Activated CD8-positive, alpha-beta memory T cell treated with anti-CD3 and anti-CD28 coated beads, Interleukin-2, amount 10 ng/mL, durations not matched to agents 7 days and 5 days (primary cell): ENCODE measurements around the gene AR. TPM values are rescaled to one million over a fixed set of nuclear protein-coding genes. Genes with fewer than 3 reads are reported as not detected.

Experiments used
- ATAC-seq: fragments of 150-1000 bp; cut with Tn5 transposase; one replicate; pipeline ENCODE4 v1.10.0; 2021; ENCODE audit warnings: moderate library complexity
- CTCF ChIA-PET: fragments of 350-600 bp; sonication (Branson Sonifier 250); formaldehyde crosslinking; loops from one replicate; lab custom pipeline; 2021; ENCODE audit warnings: antibody characterized with exemption; lab: Charles Lee
- DNase-seq: peaks from one replicate; pipeline ENCODE4 v3.0.0-alpha.2; 2020
- H3K27ac Mint-ChIP-seq: one replicate; pipeline ENCODE4 v1.8.0; 2021; ENCODE audit warnings: mild to moderate bottlenecking, mixed read lengths
- H3K27me3 Mint-ChIP-seq: one replicate; pipeline ENCODE4 v1.8.0; 2021; ENCODE audit warnings: mixed read lengths
- H3K36me3 Mint-ChIP-seq: one replicate; pipeline ENCODE4 v1.8.0; 2021; ENCODE audit warnings: mild to moderate bottlenecking, mixed read lengths
- H3K4me1 Mint-ChIP-seq: one replicate; pipeline ENCODE4 v1.8.0; 2021; ENCODE audit warnings: mixed read lengths
- H3K4me3 Mint-ChIP-seq: one replicate; pipeline ENCODE4 v1.8.0; 2021; ENCODE audit warnings: mild to moderate bottlenecking, moderate library complexity, mixed read lengths
- H3K9me3 Mint-ChIP-seq: one replicate; pipeline ENCODE4 v1.8.0; 2022; ENCODE audit warnings: low read depth, mixed read lengths
- total RNA-seq, 2 experiments: library from RNA; stranded (reverse); gene quantifications; one replicate each; pipeline ENCODE4 v1.2.3, GENCODE V29; 2021

The AR gene
- total RNA-seq, 2 experiments from 2014 or later: 0.06 TPM; not detected in 1

- no peak overlapping the region for H3K4me3 Mint-ChIP-seq
- CTCF ChIA-PET: interaction anchor here (0.6 kb wide), 1 partner anchor 1002 kb away, joined by 4 read pairs; no protein-coding TSS in a partner anchor
- H3K36me3 Mint-ChIP-seq: no peaks in the 10 kb centered on the region
- H3K9me3 Mint-ChIP-seq: no peaks in the 10 kb centered on the region
- no peaks in the 10 kb centered on the region for H3K4me1 Mint-ChIP-seq
- no peak overlapping the region for H3K27ac Mint-ChIP-seq
- DNase-seq (no peak), ATAC-seq (no peak)
- peaks cover 26% of the 10 kb centered on the region for H3K27me3 Mint-ChIP-seq
Measured at GRCh38 chrX:67545893-67546495, 2.2 kb downstream of the AR start.

DNA sequence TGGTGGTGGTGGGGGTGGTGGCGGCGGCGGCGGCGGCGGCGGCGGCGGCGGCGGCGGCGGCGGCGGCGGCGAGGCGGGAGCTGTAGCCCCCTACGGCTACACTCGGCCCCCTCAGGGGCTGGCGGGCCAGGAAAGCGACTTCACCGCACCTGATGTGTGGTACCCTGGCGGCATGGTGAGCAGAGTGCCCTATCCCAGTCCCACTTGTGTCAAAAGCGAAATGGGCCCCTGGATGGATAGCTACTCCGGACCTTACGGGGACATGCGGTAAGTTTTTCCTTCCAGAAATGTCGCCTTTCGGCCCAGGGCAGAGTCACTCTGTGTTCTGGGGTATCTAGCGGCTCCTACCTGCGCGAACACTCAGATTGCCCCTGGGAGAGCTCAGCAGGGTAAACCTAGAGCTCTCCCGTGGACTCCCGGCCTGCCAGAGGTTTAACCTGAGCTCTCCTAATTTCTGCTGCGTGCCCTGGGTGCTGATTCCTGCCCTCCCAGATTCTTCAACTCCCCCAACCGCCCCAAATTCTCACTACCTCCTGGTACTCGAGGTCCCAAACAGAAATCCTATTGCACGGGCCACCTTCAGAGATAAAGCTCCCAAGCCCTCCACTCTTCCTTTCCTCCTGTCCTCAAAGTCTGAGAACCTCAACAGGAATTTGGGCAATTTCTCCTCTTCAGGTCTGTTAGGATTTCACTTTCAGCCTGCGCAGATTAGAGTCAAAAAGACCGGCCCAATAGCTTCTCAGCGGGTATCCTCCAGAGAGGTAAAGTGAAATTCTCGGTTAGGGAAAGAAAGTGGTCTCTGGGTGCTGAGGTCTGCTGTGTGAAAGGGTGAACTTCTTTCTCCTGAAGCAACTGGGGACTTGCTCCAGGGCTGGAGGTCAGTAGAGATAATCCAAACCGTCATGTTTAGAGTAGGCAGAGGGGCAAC, 2.9 kb downstream of the AR start:
- CTCF ChIA-PET: interaction anchor here (0.6 kb wide), 1 partner anchor 1001 kb away, joined by 4 read pairs; no protein-coding TSS in a partner anchor
- Mint-ChIP-seq H3K4me1 (no peaks in the 10 kb centered on the region), H3K27me3 (peaks cover 26% of the 10 kb centered on the region), H3K4me3 (no peak overlapping the region), H3K27ac (no peak overlapping the region), H3K36me3 (no peaks in the 10 kb centered on the region), H3K9me3 (no peaks in the 10 kb centered on the region)
- ATAC-seq (no peak), DNase-seq (no peak)

GRCh38 chrX:67555578-67556203, 11.9 kb downstream of the AR start:
- H3K27ac Mint-ChIP-seq: no peak overlapping the region
- no peaks in the 10 kb centered on the region for H3K27me3 Mint-ChIP-seq
- ATAC-seq (no peak), DNase-seq (no peak)
- H3K36me3 Mint-ChIP-seq: no peaks in the 10 kb centered on the region
- H3K9me3 Mint-ChIP-seq: no peaks in the 10 kb centered on the region
- CTCF ChIA-PET: no interaction called here
- H3K4me1 Mint-ChIP-seq: no peaks in the 10 kb centered on the region
- H3K4me3 Mint-ChIP-seq: no peak overlapping the region

DNA sequence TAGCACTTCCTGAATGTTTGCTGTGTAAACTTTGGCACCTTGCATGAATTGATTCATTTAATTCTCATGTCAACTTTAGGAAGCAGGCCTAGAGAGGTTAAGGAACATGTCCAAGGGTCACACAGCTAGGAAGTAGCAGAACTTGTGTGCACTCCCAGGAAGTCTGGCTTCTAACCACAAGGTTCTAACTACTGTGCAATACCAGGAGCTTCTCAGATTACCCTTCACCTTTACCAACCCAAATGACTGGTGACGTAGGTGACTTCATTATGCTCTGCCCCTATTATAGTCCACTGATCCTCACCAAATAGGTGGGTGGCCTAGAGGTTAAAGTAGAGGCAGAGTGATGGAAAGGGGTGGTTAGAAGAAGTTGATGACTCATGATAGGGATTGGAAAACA, 14.4 kb downstream of the AR start:
- no peak for DNase-seq
- Mint-ChIP-seq H3K4me3 (no peak overlapping the region), H3K9me3 (peaks cover 2% of the 10 kb centered on the region), H3K27me3 (no peaks in the 10 kb centered on the region), H3K4me1 (no peaks in the 10 kb centered on the region), H3K36me3 (no peaks in the 10 kb centered on the region), H3K27ac (no peak overlapping the region)
- ATAC-seq: no peak
- CTCF ChIA-PET: no interaction called here

DNA sequence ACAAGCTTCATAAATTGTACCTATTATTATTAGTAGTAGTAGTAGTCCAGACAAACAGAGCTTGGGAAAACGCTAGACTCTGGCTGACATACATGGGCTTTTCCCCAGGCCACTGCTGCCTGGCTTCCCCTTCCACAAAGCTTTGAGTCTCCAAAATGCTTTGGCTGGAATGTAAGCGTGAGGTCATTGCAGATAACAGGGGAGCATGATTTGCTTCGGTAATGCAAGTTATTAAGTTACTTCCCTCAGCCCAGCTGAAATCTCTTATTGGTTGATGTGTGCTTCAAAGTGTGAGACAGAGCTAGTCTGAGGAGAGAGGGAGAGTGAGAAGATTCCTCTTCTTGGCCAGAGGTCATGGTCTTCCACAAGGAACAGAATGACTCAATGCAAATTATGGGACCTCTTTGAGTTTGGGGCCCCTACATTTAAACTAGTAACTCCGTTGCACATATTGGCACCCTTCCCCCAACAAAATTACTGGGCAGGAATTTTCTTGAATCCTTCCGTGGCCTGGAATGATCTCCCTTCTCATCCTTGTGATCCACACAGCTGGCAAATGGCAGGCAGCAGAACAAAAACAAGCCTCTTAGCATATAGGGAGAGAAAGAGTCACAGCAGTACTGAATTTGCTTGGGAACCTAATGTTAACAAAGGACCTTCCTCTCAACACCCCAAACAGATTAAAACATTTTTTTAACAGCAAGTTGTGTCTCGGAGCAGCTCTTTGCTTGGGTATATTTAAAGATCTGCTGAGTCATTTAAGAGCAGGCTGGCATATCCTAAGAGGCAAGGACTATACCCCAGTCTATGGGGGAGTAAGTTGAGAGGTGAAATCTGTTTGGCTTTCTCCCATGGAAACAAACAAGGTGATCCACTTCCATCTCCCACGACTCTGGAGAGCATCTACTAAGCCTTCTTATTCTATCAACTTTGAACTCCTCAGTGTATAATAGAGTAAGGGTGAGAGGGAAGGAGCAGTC, 19.9 kb downstream of the AR start:
- ATAC-seq (no peak), DNase-seq (no peak)
- Mint-ChIP-seq H3K36me3 (no peaks in the 10 kb centered on the region), H3K4me3 (no peak overlapping the region), H3K27ac (no peak overlapping the region), H3K4me1 (no peaks in the 10 kb centered on the region), H3K27me3 (no peaks in the 10 kb centered on the region), H3K9me3 (peaks cover 2% of the 10 kb centered on the region)
- CTCF ChIA-PET: no interaction called here

- ATAC-seq: no peak
- CTCF ChIA-PET: no interaction called here
Measured at GRCh38 chrX:67564475-67564874, 20.7 kb downstream of the AR start.

GRCh38 chrX:67568769-67569168, 24.9 kb downstream of the AR start:
- Mint-ChIP-seq H3K9me3 (no peaks in the 10 kb centered on the region), H3K27ac (no peak overlapping the region), H3K36me3 (no peaks in the 10 kb centered on the region), H3K4me1 (no peaks in the 10 kb centered on the region), H3K27me3 (no peaks in the 10 kb centered on the region), H3K4me3 (no peak overlapping the region)
- DNase-seq: no peak
- CTCF ChIA-PET: no interaction called here
- no peak for ATAC-seq

More at GRCh38 chrX:67564475-67564874, 20.7 kb downstream of the AR start:
- Mint-ChIP-seq H3K4me1 (no peaks in the 10 kb centered on the region), H3K4me3 (no peak overlapping the region), H3K27ac (no peak overlapping the region), H3K27me3 (no peaks in the 10 kb centered on the region), H3K9me3 (peaks cover 2% of the 10 kb centered on the region), H3K36me3 (no peaks in the 10 kb centered on the region)
- no peak for DNase-seq

DNA sequence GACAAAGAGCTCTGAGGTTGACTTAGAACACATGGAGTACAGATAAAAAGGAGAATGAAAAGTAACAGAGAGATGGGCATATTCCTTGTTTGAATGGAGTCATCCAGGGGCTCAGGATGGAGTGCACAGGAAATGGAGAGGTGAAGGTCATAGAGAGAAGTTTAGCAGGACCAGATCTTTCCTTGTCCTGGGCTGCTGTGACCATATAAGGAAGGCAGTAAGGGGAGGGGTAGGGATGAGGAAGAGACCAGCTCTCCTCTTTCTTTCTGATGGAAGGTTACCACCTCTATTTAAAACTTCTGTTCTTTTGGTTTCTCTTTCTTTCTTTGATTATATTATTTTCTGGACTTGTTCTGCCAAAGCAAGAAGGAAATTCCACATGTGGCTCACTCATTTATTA, 27.0 kb downstream of the AR start:
- ATAC-seq: no peak
- Mint-ChIP-seq H3K36me3 (no peaks in the 10 kb centered on the region), H3K27ac (no peak overlapping the region), H3K4me3 (no peak overlapping the region), H3K4me1 (no peaks in the 10 kb centered on the region), H3K9me3 (no peaks in the 10 kb centered on the region), H3K27me3 (no peaks in the 10 kb centered on the region)
- CTCF ChIA-PET: no interaction called here
- no peak for DNase-seq

DNA sequence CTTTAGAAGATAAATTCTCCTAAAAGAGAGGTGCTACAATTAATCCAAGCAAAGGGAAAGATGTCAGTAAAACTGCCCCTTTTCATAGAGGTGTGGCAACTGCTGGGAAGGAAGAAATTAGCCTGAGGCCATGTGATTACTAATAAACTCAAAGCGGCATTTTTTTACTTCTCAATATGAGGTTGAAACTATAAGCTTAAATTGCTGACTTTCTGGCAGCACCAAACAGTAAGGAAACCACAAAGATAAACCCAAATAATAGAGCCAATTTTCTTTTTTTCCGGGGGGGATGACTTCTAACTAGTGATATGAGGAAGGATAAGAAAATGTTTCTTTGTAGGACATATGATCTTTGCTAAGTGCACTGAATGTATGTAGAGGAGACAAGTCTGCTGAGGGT, 30.9 kb downstream of the AR start:
- Mint-ChIP-seq H3K36me3 (no peaks in the 10 kb centered on the region), H3K27me3 (no peaks in the 10 kb centered on the region), H3K9me3 (no peaks in the 10 kb centered on the region), H3K4me1 (no peaks in the 10 kb centered on the region), H3K4me3 (no peak overlapping the region), H3K27ac (no peak overlapping the region)
- CTCF ChIA-PET: no interaction called here
- DNase-seq (no peak), ATAC-seq (no peak)

DNA sequence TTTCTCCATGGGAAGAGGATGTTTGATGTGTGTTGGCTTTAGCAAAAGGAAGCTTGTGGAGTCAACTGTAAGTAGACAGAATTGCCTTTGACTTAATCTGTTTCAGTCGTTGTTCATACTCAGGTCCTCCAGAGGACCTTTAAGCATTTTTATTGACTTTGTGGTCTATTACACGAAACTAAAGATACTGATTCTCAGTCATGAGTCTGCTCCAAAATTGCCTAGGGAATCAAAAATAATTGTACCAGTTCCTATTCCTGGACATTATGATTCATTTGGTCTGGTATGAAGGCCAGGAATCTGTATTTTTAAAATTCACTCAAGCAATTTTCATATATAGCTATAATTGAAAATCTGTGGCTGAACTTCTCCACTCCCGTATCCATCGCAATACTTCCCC, 38.6 kb downstream of the AR start:
- H3K4me3 Mint-ChIP-seq: no peak overlapping the region
- ATAC-seq: no peak
- no peak for DNase-seq
- H3K4me1 Mint-ChIP-seq: no peaks in the 10 kb centered on the region
- no peaks in the 10 kb centered on the region for H3K9me3 Mint-ChIP-seq
- no peaks in the 10 kb centered on the region for H3K36me3 Mint-ChIP-seq
- CTCF ChIA-PET: no interaction called here
- no peaks in the 10 kb centered on the region for H3K27me3 Mint-ChIP-seq
- no peak overlapping the region for H3K27ac Mint-ChIP-seq

GRCh38 chrX:67583171-67583570, 39.4 kb downstream of the AR start:
- Mint-ChIP-seq H3K36me3 (no peaks in the 10 kb centered on the region), H3K4me3 (no peak overlapping the region), H3K27me3 (no peaks in the 10 kb centered on the region), H3K9me3 (no peaks in the 10 kb centered on the region), H3K27ac (no peak overlapping the region), H3K4me1 (no peaks in the 10 kb centered on the region)
- CTCF ChIA-PET: no interaction called here
- DNase-seq (no peak), ATAC-seq (no peak)

DNA sequence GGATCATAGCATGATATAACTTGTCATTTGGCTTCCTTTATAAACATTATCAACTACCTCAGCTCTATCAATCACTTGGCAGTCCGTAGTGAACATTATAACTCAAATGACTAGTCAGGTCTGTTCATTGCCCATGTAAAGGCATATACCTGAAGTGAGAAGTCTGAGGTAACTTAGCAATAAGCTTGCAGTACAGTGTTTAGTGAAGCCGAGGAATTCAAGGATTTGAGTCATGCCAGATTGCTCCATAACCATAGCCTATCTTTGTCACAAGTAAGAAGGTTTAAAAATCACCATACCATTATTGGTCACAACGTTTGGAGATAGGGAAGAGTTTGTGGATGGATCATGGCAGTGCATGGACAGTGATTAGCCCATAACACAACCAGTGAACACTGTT, 41.6 kb downstream of the AR start:
- Mint-ChIP-seq H3K27ac (no peak overlapping the region), H3K36me3 (no peaks in the 10 kb centered on the region), H3K4me3 (no peak overlapping the region), H3K9me3 (no peaks in the 10 kb centered on the region), H3K27me3 (no peaks in the 10 kb centered on the region), H3K4me1 (no peaks in the 10 kb centered on the region)
- ATAC-seq (no peak), DNase-seq (no peak)
- CTCF ChIA-PET: no interaction called here
